ENCODE data around the gene TPM4. TPM values are rescaled to one million over a fixed set of nuclear protein-coding genes. Genes with fewer than 3 reads are reported as not detected.

The TPM4 gene
- total RNA-seq, 4 donors from 2014 or later: 471 to 530 (median 493) TPM

DNA sequence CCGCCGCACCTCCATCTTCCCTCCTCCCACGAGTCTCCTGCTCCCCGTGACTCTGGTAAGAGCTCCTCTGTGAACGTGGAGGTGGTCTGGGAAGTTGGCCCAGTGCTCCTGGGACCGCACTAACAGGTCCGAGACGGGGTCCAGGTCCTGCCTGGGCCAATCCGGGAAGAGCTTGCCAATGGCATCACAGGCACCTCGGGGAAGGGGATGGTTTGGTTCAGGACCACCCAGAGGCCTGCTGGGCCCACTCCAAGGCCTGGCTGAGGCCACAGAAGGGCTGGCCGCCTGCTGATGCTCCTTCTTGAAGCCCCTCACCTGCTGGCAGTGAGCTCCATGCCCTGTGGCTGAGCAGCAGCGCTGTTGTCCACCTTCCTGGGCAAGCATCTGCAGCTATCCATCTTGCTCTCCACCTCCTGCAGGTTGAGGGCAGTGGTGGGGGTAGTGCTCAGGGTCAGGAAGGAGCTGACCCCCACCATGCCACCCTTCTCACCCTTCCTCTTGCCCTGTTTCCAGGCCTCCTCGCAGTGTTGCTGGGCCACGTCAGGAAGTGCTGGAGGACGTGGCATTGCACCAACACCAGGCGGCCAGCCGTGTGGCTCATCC, 41.2 kb upstream of the TPM4 start:
- no peaks in the 10 kb centered on the region for H3K4me1 ChIP-seq
- H3K9me3 ChIP-seq: no peaks in the 10 kb centered on the region
- H3K27ac ChIP-seq: no peak overlapping the region
- no peak overlapping the region for H3K4me3 ChIP-seq
- no peaks in the 10 kb centered on the region for H3K27me3 ChIP-seq
- no peaks in the 10 kb centered on the region for H3K36me3 ChIP-seq
- no peak for DNase-seq (ENCODE audit: low spot score in 2 of 2)
- no peak for TF ChIP-seq POLR2A (IDR thresholded peaks at IDR 0.05)
- TF ChIP-seq, protein P1, sequence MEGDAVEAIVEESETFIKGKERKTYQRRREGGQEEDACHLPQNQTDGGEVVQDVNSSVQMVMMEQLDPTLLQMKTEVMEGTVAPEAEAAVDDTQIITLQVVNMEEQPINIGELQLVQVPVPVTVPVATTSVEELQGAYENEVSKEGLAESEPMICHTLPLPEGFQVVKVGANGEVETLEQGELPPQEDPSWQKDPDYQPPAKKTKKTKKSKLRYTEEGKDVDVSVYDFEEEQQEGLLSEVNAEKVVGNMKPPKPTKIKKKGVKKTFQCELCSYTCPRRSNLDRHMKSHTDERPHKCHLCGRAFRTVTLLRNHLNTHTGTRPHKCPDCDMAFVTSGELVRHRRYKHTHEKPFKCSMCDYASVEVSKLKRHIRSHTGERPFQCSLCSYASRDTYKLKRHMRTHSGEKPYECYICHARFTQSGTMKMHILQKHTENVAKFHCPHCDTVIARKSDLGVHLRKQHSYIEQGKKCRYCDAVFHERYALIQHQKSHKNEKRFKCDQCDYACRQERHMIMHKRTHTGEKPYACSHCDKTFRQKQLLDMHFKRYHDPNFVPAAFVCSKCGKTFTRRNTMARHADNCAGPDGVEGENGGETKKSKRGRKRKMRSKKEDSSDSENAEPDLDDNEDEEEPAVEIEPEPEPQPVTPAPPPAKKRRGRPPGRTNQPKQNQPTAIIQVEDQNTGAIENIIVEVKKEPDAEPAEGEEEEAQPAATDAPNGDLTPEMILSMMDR (IDR thresholded peaks at IDR 0.05): no peak
- WGBS, 2 donors: 77 to 81% methylated on average over 17 of the region's 17 CpGs

DNA sequence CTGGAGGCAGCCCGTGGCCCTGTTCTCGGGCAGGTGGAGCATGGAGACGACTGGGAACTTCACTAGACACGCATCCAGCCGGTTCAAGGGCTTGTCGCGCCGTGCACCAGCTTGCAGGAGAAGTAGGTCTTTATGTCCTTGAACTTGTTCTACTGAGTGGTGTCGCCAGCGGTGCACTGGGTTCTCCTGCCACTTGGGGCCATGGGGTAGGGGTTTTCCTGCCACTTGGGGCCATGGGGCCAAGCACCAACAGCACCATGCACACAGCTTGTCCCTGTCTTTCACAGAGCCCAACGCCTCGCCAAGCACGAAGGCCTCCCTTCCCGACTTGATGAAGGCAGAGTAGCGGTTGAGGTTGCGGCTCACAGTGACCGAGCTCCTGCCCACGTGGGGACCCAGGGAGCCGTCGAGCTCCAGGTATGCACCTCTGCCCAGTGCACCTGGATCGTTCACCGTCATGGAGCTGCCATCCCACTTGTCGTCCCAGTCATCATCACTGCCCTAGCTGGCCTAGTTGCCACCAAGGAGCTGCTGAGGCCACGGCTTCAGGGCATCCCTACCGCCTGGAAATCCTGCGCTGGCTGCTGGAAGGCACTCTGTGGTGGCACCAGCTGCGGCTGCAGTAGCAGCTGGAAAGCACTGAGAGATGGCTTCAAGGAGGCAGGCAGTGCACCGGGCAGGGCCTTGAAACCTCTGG, 40.5 kb upstream of the TPM4 start:
- no peak for DNase-seq (ENCODE audit: low spot score in 2 of 2)

DNA sequence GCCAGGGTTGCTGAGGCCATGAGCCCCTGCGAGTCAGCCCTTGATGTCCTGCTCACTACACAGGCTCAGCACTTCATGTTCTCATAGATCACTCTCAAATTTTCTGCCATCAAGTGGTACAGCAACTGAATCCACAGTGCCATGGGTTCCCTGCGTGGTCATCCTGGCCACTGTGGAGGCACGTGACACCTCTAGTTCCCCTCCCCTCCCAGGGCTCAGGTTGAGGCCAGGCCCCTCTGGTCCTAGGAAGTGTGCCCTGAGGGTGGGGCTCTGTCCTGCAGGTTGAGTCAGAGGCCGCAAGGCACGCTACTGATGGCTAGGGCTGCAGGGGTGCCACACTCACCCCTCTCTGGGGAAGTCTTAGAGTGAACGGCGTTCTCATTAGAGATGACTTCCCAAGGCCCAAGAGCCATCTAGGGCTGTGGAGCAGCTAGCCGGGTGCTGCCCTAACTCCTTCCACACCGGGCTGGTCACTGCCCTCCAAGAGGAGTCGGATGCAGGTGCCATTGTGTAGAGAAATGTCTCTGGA, 39.8 kb upstream of the TPM4 start:
- no peaks in the 10 kb centered on the region for H3K36me3 ChIP-seq
- H3K9me3 ChIP-seq: no peaks in the 10 kb centered on the region
- DNase-seq (ENCODE audit: low spot score in 2 of 2): no peak
- 83 to 84% methylated on average over 10 of the region's 10 CpGs for WGBS, 2 donors
- H3K27ac ChIP-seq: no peak overlapping the region
- no peak for TF ChIP-seq POLR2A (IDR thresholded peaks at IDR 0.05)
- TF ChIP-seq, protein P1 (IDR thresholded peaks at IDR 0.05): no peak
- no peak for TF ChIP-seq EP300 (IDR thresholded peaks at IDR 0.05)
- peaks cover 0 to 4% (median 0%) of the 10 kb centered on the region in 4 donors for H3K4me1 ChIP-seq
- no peaks in the 10 kb centered on the region for H3K27me3 ChIP-seq
- H3K4me3 ChIP-seq: no peak overlapping the region

More for the DNA sequence above, 40.5 kb upstream of the TPM4 start:
- no peaks in the 10 kb centered on the region for H3K9me3 ChIP-seq
- H3K4me3 ChIP-seq: no peak overlapping the region
- no peaks in the 10 kb centered on the region for H3K4me1 ChIP-seq
- H3K27me3 ChIP-seq: no peaks in the 10 kb centered on the region
- 84 to 89% methylated on average over 25 to 28 of the region's 28 CpGs for WGBS, 2 donors
- H3K36me3 ChIP-seq: no peaks in the 10 kb centered on the region
- no peak for TF ChIP-seq EP300 (IDR thresholded peaks at IDR 0.05)
- no peak for TF ChIP-seq POLR2A (IDR thresholded peaks at IDR 0.05)
- TF ChIP-seq, protein P1 (IDR thresholded peaks at IDR 0.05): no peak
- H3K27ac ChIP-seq: no peak overlapping the region

DNA sequence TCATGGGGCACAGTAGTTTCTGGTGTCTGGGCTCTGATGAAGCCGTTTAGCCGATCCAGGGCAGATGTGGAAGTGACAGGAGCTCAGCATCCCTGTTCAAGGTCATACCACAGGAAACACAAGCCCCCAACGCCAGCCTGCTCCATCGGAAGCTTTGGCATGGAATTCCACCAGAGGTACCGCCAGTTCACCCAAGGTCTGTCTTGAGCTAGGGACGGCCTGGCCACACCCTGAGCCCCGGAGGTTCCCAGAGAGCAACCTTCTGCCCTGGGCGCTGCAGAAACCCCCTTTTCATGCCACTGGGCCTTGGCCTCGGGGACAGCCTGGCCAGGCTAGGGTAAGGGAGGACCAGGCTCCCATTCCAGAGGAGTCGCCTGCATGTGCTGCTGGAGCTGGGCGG, 39.4 kb upstream of the TPM4 start:
- peaks cover 0 to 9% (median 0%) of the 10 kb centered on the region in 4 donors for H3K4me1 ChIP-seq

More for the DNA sequence above, 39.4 kb upstream of the TPM4 start:
- Histone ChIP-seq H3K4me3 (no peak overlapping the region), H3K9me3 (no peaks in the 10 kb centered on the region), H3K27ac (no peak overlapping the region), H3K36me3 (no peaks in the 10 kb centered on the region), H3K27me3 (no peaks in the 10 kb centered on the region)
- TF ChIP-seq, protein P1 (IDR thresholded peaks at IDR 0.05): no peak
- no peak for TF ChIP-seq POLR2A (IDR thresholded peaks at IDR 0.05)
- TF ChIP-seq EP300 (IDR thresholded peaks at IDR 0.05): no peak
- 76 to 84% methylated on average over 6 to 9 of the region's 11 CpGs for WGBS, 2 donors
- no peak for DNase-seq (ENCODE audit: low spot score in 2 of 2)
